ENCODE results near the gene PLCH1. TPM values are rescaled to one million over a fixed set of nuclear protein-coding genes. Genes with fewer than 3 reads are reported as not detected.

The PLCH1 gene
- total and polyA plus RNA-seq, 4 donors: 0.03 to 1.0 (median 0.22) TPM

GRCh38 chr3:155791190-155791589 lies 46.3 kb upstream of the PLCH1 start:
- Histone ChIP-seq H3K4me3 (ENCODE audit: low read depth in 1 of 3, low read length in 3 of 3) (no peak overlapping the region), H3K4me1 (ENCODE audit: control insufficient read depth in 4 of 4, insufficient read depth in 4 of 4, low read length in 3 of 4) (no peaks in the 10 kb centered on the region), H3K27me3 (ENCODE audit: control insufficient read depth in 4 of 4, insufficient read depth in 4 of 4, low read length in 3 of 4) (no peaks in the 10 kb centered on the region), H3K27ac (ENCODE audit: low read depth in 1 of 2, low read length in 2 of 2) (no peak overlapping the region), H3K9ac (ENCODE audit: low read depth in 1 of 2, low read length in 2 of 2) (no peak overlapping the region), H3K36me3 (ENCODE audit: control insufficient read depth in 4 of 4, insufficient read depth in 3 of 4, low read depth in 1 of 4, low read length in 3 of 4) (no peaks in the 10 kb centered on the region), H3K9me3 (ENCODE audit: control insufficient read depth in 4 of 4, low read length in 3 of 4) (no peaks in the 10 kb centered on the region)
- TF ChIP-seq JUND (IDR thresholded peaks at IDR 0.05) (no peak), RAD21 (IDR thresholded peaks at IDR 0.05) (no peak)
- no peak for DNase-seq (ENCODE audit: low spot score)
- WGBS: 97% methylated on average over 2 of the region's 2 CpGs

GRCh38 chr3:155790272-155790925 lies 45.5 kb upstream of the PLCH1 start:
- Histone ChIP-seq H3K36me3 (ENCODE audit: control insufficient read depth in 4 of 4, insufficient read depth in 3 of 4, low read depth in 1 of 4, low read length in 3 of 4) (no peaks in the 10 kb centered on the region), H3K4me3 (ENCODE audit: low read depth in 1 of 3, low read length in 3 of 3) (no peak overlapping the region), H3K27me3 (ENCODE audit: control insufficient read depth in 4 of 4, insufficient read depth in 4 of 4, low read length in 3 of 4) (no peaks in the 10 kb centered on the region), H3K27ac (ENCODE audit: low read depth in 1 of 2, low read length in 2 of 2) (no peak overlapping the region), H3K9ac (ENCODE audit: low read depth in 1 of 2, low read length in 2 of 2) (no peak overlapping the region), H3K9me3 (ENCODE audit: control insufficient read depth in 4 of 4, low read length in 3 of 4) (no peaks in the 10 kb centered on the region), H3K4me1 (ENCODE audit: control insufficient read depth in 4 of 4, insufficient read depth in 4 of 4, low read length in 3 of 4) (no peaks in the 10 kb centered on the region)
- no peak for DNase-seq (ENCODE audit: low spot score)
- WGBS: 87% methylated on average over 4 of the region's 4 CpGs
- TF ChIP-seq GABPA (IDR thresholded peaks at IDR 0.05 in 1 of 2, conservative IDR thresholded peaks at IDR 0.05 in 1 of 2): no peak
- TF ChIP-seq EGR1 (IDR thresholded peaks at IDR 0.05; ENCODE audit: low read depth in 2 of 2): no peak
- TF ChIP-seq JUND (IDR thresholded peaks at IDR 0.05): no peak
- TF ChIP-seq ZBTB33 (IDR thresholded peaks at IDR 0.05): no peak

GRCh38 chr3:155785662-155786295 lies 40.9 kb upstream of the PLCH1 start:
- TF ChIP-seq FOXA2 (IDR thresholded peaks at IDR 0.05): no peak
- no peak for TF ChIP-seq SP1 (IDR thresholded peaks at IDR 0.05)
- TF ChIP-seq EGR1 (IDR thresholded peaks at IDR 0.05; ENCODE audit: low read depth in 2 of 2): no peak
- TF ChIP-seq JUND (IDR thresholded peaks at IDR 0.05): no peak
- no peak for TF ChIP-seq ATF3 (IDR thresholded peaks at IDR 0.05)
- TF ChIP-seq GABPA (IDR thresholded peaks at IDR 0.05 in 1 of 2, conservative IDR thresholded peaks at IDR 0.05 in 1 of 2): no peak
- TF ChIP-seq NR2F2 (IDR thresholded peaks at IDR 0.05): no peak
- TF ChIP-seq HNF4G (IDR thresholded peaks at IDR 0.05): no peak
- no peak for TF ChIP-seq YY1 (IDR thresholded peaks at IDR 0.05)
- no peak for TF ChIP-seq HNF4A (conservative IDR thresholded peaks at IDR 0.05)
- no peak overlapping the region for H3K4me3 ChIP-seq (ENCODE audit: low read depth in 1 of 3, low read length in 3 of 3)
- peaks cover 0 to 3% (median 0%) of the 10 kb centered on the region in 4 donors for H3K9me3 ChIP-seq (ENCODE audit: control insufficient read depth in 4 of 4, low read length in 3 of 4)
- no peaks in the 10 kb centered on the region for H3K4me1 ChIP-seq (ENCODE audit: control insufficient read depth in 4 of 4, insufficient read depth in 4 of 4, low read length in 3 of 4)
- H3K27me3 ChIP-seq (ENCODE audit: control insufficient read depth in 4 of 4, insufficient read depth in 4 of 4, low read length in 3 of 4): no peaks in the 10 kb centered on the region
- no peak for DNase-seq (ENCODE audit: low spot score)
- H3K9ac ChIP-seq (ENCODE audit: low read depth in 1 of 2, low read length in 2 of 2): no peak overlapping the region
- no peaks in the 10 kb centered on the region for H3K36me3 ChIP-seq (ENCODE audit: control insufficient read depth in 4 of 4, insufficient read depth in 3 of 4, low read depth in 1 of 4, low read length in 3 of 4)
- H3K27ac ChIP-seq (ENCODE audit: low read depth in 1 of 2, low read length in 2 of 2): no peak overlapping the region
